DND-41 (cell line): ENCODE results near the gene STAM.

Experiments used
- ATAC-seq: fragments of 200-7000 bp; cut with Tn5 transposase; 3 replicates; pipeline ENCODE4 v1.9.1; 2021; ENCODE audit warnings: low read depth; ENCODE audit not compliant: insufficient read depth
- DNase-seq: peaks from one replicate; pipeline ENCODE4 v3.0.0-alpha.2; 2020
- H2AFZ ChIP-seq: 2 replicates; pipeline ENCODE4 v1.6.0; 2012; ENCODE audit warnings: low read depth, low read length
- H3K27ac ChIP-seq: 2 replicates; pipeline ENCODE4 v1.5.1; 2012; ENCODE audit warnings: low read length, inconsistent platforms
- H3K27me3 ChIP-seq: fragments of 200-600 bp; sonication (generic); 2 replicates; pipeline ENCODE4 v1.6.0; 2012; ENCODE audit warnings: low read length, mild to moderate bottlenecking, inconsistent platforms; ENCODE audit not compliant: insufficient read depth, poor library complexity
- H3K36me3 ChIP-seq: 2 replicates; pipeline ENCODE4 v1.5.1; 2012; ENCODE audit warnings: low read length, inconsistent platforms; ENCODE audit not compliant: insufficient read depth
- H3K4me1 ChIP-seq: 2 replicates; pipeline ENCODE4 v1.5.1; 2012; ENCODE audit warnings: mild to moderate bottlenecking, low read length; ENCODE audit not compliant: insufficient read depth
- H3K4me2 ChIP-seq: 2 replicates; pipeline ENCODE4 v1.6.0; 2012; ENCODE audit warnings: mild to moderate bottlenecking, moderate library complexity, low read length, inconsistent platforms; ENCODE audit not compliant: insufficient read depth
- H3K4me3 ChIP-seq, 2 experiments: fragments of 200-600 bp in 1 of 2; shearing (Covaris generic) in 1 of 2; 2 replicates each; pipeline ENCODE4 v1.5.1; 2012 to 2016; ENCODE audit warnings: inconsistent platforms in 2 of 2, low read length in 2 of 2, mild to moderate bottlenecking in 2 of 2, low read depth in 1 of 2, moderate library complexity in 1 of 2
- H3K79me2 ChIP-seq: 2 replicates; pipeline ENCODE4 v1.6.0; 2012; ENCODE audit warnings: low read length, inconsistent platforms; ENCODE audit not compliant: insufficient read depth
- H3K9ac ChIP-seq: 2 replicates; pipeline ENCODE4 v1.6.0; 2012; ENCODE audit warnings: low read depth, mild to moderate bottlenecking, inconsistent platforms, low read length, moderate library complexity
- H3K9me3 ChIP-seq: 2 replicates; pipeline ENCODE4 v1.5.1; 2012; ENCODE audit warnings: low read length, moderate library complexity, mild to moderate bottlenecking, inconsistent platforms; ENCODE audit not compliant: insufficient read depth, severe bottlenecking
- H4K20me1 ChIP-seq: 2 replicates; pipeline ENCODE4 v1.6.0; 2012; ENCODE audit warnings: low read length; ENCODE audit not compliant: insufficient read depth
- CTCF ChIP-seq: IDR thresholded peaks from 2 replicates; pipeline ENCODE4 v1.5.1; 2012; ENCODE audit warnings: borderline replicate concordance, low read length, moderate library complexity, mild to moderate bottlenecking; ENCODE audit not compliant: poor library complexity, severe bottlenecking; ENCODE audit errors: extremely low read depth
- EZH2 ChIP-seq: IDR thresholded peaks from 3 replicates; pipeline ENCODE4 v1.6.1; 2012; ENCODE audit warnings: borderline replicate concordance, low read depth, mild to moderate bottlenecking, moderate library complexity, low read length, inconsistent platforms; ENCODE audit not compliant: severe bottlenecking

The STAM gene

GRCh38 chr10:17736223-17736622 lies 92.3 kb downstream of the STAM start:
- TF ChIP-seq EZH2, result no peak
- peak; percentile 36 for TF ChIP-seq CTCF
- Histone ChIP-seq H3K4me1 (no peaks in the 10 kb centered on the region), H3K4me2 (no peak overlapping the region), H3K9me3 (no peaks in the 10 kb centered on the region), H3K79me2 (no peaks in the 10 kb centered on the region), H3K9ac (no peak overlapping the region), H3K36me3 (no peaks in the 10 kb centered on the region), H4K20me1 (no peaks in the 10 kb centered on the region), H2AFZ (peak overlapping the region; percentile 26; the same call in 1 of the 2 replicates), H3K27ac (no peak overlapping the region), H3K27me3 (no peaks in the 10 kb centered on the region), H3K4me3 (no peak overlapping the region)
- no peak for DNase-seq
- ATAC-seq, result peak; percentile 37; the same call in 2 of the 3 replicates

- Histone ChIP-seq H3K4me1 (peaks cover 4% of the 10 kb centered on the region; the same call in 1 of the 2 replicates), H2AFZ (no peak overlapping the region), H3K79me2 (no peaks in the 10 kb centered on the region), H4K20me1 (no peaks in the 10 kb centered on the region), H3K9me3 (no peaks in the 10 kb centered on the region), H3K4me2 (no peak overlapping the region), H3K36me3 (no peaks in the 10 kb centered on the region), H3K9ac (no peak overlapping the region), H3K27ac (0 out of 2 replicates have a peak overlapping the region, but pooled peaks have one; percentile 8), H3K4me3 (no peak overlapping the region), H3K27me3 (no peaks in the 10 kb centered on the region)
- TF ChIP-seq CTCF (peak; percentile 74), EZH2 (no peak)
- no peak for DNase-seq
- ATAC-seq, result peak; percentile 56
Measured at GRCh38 chr10:17737027-17737965, 93.3 kb downstream of the STAM start.

- Histone ChIP-seq H3K4me3 (no peak overlapping the region), H3K27me3 (no peaks in the 10 kb centered on the region), H3K4me1 (peaks cover 38% of the 10 kb centered on the region), H3K4me2 (no peak overlapping the region), H3K9ac (no peak overlapping the region), H3K79me2 (no peaks in the 10 kb centered on the region), H2AFZ (no peak overlapping the region), H3K9me3 (no peaks in the 10 kb centered on the region), H4K20me1 (no peaks in the 10 kb centered on the region), H3K27ac (no peak overlapping the region), H3K36me3 (no peaks in the 10 kb centered on the region)
- no peak for DNase-seq
- ATAC-seq, result no peak
- TF ChIP-seq CTCF (no peak), EZH2 (no peak)
Measured at GRCh38 chr10:17740668-17741067, 96.7 kb downstream of the STAM start.
